ENCODE data around the gene CCDC6.

Gene CCDC6

GRCh38 chr10:59864141-59864962 is 42.0 kb downstream of the CCDC6 start:
- no peak for TF ChIP-seq CTCF (IDR thresholded peaks at IDR 0.05; ENCODE audit: extremely low read depth, missing control alignments)
- no peak for DNase-seq (ENCODE audit: low spot score)

- TF ChIP-seq CTCF (IDR thresholded peaks at IDR 0.05; ENCODE audit: extremely low read depth, missing control alignments) = no peak
- DNase-seq (ENCODE audit: low spot score) = no peak
Observed at GRCh38 chr10:59859570-59859969, 46.8 kb downstream of the CCDC6 start.

- no peak for DNase-seq (ENCODE audit: low spot score)
- TF ChIP-seq CTCF (IDR thresholded peaks at IDR 0.05; ENCODE audit: extremely low read depth, missing control alignments) = no peak
Observed at GRCh38 chr10:59857921-59858320, 48.4 kb downstream of the CCDC6 start.

- no peak for DNase-seq (ENCODE audit: low spot score)
- TF ChIP-seq CTCF (IDR thresholded peaks at IDR 0.05; ENCODE audit: extremely low read depth, missing control alignments) = no peak
Observed at GRCh38 chr10:59857049-59857448, 49.3 kb downstream of the CCDC6 start.

- no peak for TF ChIP-seq CTCF (IDR thresholded peaks at IDR 0.05; ENCODE audit: extremely low read depth, missing control alignments)
- DNase-seq (ENCODE audit: low spot score) = no peak
Observed at GRCh38 chr10:59856104-59856503, 50.3 kb downstream of the CCDC6 start.

- DNase-seq (ENCODE audit: low spot score) = no peak
- TF ChIP-seq CTCF (IDR thresholded peaks at IDR 0.05; ENCODE audit: extremely low read depth, missing control alignments) = no peak
Observed at GRCh38 chr10:59854571-59854970, 51.8 kb downstream of the CCDC6 start.

GRCh38 chr10:59852670-59853069 is 53.7 kb downstream of the CCDC6 start:
- no peak for TF ChIP-seq CTCF (IDR thresholded peaks at IDR 0.05; ENCODE audit: extremely low read depth, missing control alignments)
- DNase-seq (ENCODE audit: low spot score) = no peak

All from GM20000 (cell line).